ENCODE data around the gene GABRB2.

The GABRB2 gene

DNA sequence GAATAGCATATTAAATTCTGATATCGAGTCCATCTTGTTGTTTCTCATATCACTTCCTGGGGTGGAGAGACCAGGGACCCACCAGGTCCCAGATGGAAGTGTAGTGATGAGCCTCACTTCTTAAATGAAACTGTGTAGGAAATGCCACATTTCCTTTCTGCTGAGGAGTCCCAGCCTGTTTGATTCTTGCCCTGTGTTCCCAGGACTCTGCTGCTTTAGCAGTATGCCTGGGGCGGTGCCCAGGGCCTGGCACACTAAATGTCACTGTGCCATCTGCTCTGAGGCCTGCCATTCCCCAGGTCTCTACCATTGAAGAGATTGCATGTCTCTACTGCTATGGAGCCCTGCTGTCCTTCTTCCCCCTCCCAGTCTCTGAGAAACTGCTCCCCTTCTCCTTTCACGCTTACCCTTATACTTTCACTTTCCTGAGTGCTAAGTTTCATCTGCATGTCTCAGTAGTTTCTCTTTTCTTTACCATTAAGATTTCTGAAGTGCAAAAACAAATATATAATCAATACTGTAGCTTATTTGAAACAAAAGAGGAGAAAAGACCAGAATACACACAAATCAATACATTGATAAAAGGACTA is 260.4 kb downstream of the GABRB2 start:
- no peak overlapping the region for H3K4me3 Mint-ChIP-seq
- H3K9me3 Mint-ChIP-seq, result no peaks in the 10 kb centered on the region
- ATAC-seq (ENCODE audit: low read depth), result no peak
- no peaks in the 10 kb centered on the region for H3K27me3 Mint-ChIP-seq
- DNase-seq (ENCODE audit: low spot score in 2 of 2), result no peak
- H3K27ac Mint-ChIP-seq, result no peak overlapping the region
- H3K4me1 Mint-ChIP-seq, result peaks cover 4% of the 10 kb centered on the region
- H3K36me3 Mint-ChIP-seq, result no peaks in the 10 kb centered on the region

DNA sequence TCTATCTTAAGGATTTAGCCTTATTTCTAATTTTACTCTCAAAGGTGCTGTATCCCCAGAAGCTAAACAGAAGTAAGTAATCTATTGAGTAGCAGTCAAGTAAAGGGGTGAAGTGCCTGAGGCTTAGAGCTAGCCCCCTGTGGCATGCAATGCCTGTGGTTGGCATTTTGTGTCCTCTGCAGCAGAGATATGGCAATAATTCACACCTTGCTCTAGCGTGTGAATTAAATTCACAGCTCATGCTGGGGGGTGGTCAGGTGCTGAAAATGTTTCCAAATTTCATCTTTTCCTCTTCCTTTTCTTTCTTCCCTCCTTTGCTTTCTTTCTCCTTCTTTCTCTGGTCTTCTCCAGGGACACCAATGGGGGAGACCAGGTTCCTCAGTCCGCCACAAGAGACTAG is 262.1 kb downstream of the GABRB2 start:
- no peak overlapping the region for H3K27ac Mint-ChIP-seq
- H3K9me3 Mint-ChIP-seq, result peaks cover 1% of the 10 kb centered on the region
- peaks cover 4% of the 10 kb centered on the region for H3K4me1 Mint-ChIP-seq
- H3K36me3 Mint-ChIP-seq, result no peaks in the 10 kb centered on the region
- no peak for DNase-seq (ENCODE audit: low spot score in 2 of 2)
- no peaks in the 10 kb centered on the region for H3K27me3 Mint-ChIP-seq
- no peak for ATAC-seq (ENCODE audit: low read depth)
- H3K4me3 Mint-ChIP-seq, result no peak overlapping the region

DNA sequence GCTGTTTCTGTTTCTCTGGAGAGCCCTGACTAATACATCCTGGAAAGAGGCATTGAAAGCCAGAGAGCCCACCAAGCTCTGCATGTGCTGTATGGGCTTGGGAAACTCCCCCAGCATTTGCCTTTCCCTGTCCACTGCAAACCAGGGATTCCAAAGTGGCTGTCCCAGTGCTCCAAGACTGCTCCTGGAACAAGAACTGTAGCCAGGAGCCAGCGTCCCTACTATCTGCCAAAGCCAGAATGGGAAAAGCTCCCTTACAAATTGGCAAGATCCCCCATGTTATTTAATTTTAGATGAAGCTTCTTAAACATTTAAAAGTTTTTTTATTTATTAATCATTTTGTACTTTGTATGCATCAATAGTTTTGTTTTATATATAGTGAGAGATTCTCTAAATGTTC is 263.2 kb downstream of the GABRB2 start:
- Mint-ChIP-seq H3K27ac (no peak overlapping the region), H3K4me3 (no peak overlapping the region), H3K27me3 (no peaks in the 10 kb centered on the region), H3K36me3 (no peaks in the 10 kb centered on the region), H3K9me3 (peaks cover 1% of the 10 kb centered on the region), H3K4me1 (peaks cover 4% of the 10 kb centered on the region)
- ATAC-seq (ENCODE audit: low read depth) (no peak), DNase-seq (ENCODE audit: low spot score in 2 of 2) (no peak)

DNA sequence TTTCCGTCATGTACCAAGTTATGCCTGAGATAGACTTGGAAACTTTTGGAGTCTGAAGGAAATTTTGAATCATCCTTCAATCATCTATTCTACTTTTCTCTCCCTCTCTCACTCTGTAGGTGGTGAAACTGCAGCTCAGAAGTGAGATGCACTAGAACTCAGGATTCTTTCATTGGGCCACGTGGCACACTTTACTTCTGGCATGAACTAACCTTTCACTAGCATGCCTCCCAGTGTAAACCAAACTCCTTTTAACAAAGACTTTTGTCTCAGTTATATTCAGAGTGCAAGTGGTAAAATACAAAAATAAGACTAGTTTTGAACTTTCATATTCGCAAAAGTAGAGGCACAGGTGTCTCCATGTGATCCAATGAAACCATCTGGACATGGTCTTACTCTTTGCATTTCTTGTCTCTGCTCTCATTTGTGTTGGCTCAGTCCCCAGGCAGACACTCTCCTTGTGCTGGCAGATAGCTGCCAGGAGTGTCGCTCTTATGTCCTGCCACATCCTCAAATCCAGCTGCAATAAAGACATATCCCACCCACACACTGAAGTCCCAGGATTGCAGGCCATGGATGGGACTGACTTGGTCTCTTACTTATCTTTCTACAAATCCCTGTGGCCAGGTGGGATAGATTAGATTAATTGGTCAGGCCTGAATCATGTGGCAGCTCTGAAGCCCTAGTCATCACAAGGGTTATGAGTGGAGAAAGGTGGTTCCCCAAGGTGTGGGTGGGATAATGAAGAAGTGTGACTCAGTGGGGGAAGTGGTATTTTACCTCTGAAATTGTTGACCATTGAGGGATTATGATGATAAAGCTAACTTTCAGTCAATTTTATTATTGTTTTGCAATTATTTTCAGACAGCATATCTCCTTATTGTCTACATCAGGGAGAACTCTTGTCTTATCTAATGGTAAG is 267.5 kb downstream of the GABRB2 start:
- peaks cover 4% of the 10 kb centered on the region for H3K9me3 Mint-ChIP-seq
- no peaks in the 10 kb centered on the region for H3K4me1 Mint-ChIP-seq

DNA sequence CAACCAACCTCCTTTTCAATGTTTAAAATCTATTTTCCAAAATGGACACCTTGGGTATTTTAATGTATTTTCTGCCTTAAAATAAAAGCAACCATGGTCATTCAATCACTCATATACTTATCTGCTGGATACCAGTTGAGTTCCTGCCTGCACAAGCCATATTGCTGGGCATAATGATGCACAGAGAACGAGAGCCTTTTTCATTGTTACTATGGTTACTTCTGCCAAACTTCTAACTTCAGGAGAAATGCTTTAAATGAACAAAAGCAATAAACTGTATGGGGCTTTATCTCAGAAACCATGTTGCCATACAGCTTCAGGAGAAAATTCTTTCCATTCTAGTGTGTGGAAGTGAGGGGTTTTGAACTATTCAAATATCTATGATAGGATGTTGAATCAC is 269.5 kb downstream of the GABRB2 start:
- no peak for ATAC-seq (ENCODE audit: low read depth)

More for the DNA sequence above, 267.5 kb downstream of the GABRB2 start:
- H3K27me3 Mint-ChIP-seq, result no peaks in the 10 kb centered on the region
- DNase-seq (ENCODE audit: low spot score in 2 of 2) (no peak), ATAC-seq (ENCODE audit: low read depth) (no peak)
- no peak overlapping the region for H3K27ac Mint-ChIP-seq
- H3K36me3 Mint-ChIP-seq, result no peaks in the 10 kb centered on the region
- H3K4me3 Mint-ChIP-seq, result no peak overlapping the region

DNA sequence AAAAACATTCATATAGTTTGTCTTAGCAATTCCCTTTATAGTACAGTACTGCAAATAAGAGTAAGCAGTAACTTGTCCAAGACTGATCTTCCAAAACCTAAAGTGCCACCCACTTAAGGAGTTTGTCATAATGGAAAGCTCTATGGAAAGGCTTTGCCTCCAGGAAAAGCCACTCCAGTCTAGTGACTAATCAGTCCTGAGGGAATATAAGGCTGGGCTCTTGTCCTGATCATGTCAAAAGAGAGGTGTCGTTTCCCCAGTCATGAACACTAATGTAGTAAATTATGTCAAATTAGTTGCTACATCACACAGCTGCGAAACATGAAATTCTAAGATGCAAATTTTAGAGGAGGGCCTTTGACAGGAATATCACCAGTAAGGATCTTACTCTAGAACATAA is 271.6 kb downstream of the GABRB2 start:
- no peak for ATAC-seq (ENCODE audit: low read depth)
- peaks cover 3% of the 10 kb centered on the region for H3K9me3 Mint-ChIP-seq
- no peaks in the 10 kb centered on the region for H3K36me3 Mint-ChIP-seq
- no peak overlapping the region for H3K27ac Mint-ChIP-seq
- H3K27me3 Mint-ChIP-seq, result no peaks in the 10 kb centered on the region
- no peak overlapping the region for H3K4me3 Mint-ChIP-seq
- H3K4me1 Mint-ChIP-seq, result no peaks in the 10 kb centered on the region
- DNase-seq (ENCODE audit: low spot score in 2 of 2), result no peak

More for the DNA sequence above, 269.5 kb downstream of the GABRB2 start:
- Mint-ChIP-seq H3K27ac (no peak overlapping the region), H3K9me3 (peaks cover 4% of the 10 kb centered on the region), H3K36me3 (no peaks in the 10 kb centered on the region), H3K4me3 (no peak overlapping the region), H3K4me1 (no peaks in the 10 kb centered on the region), H3K27me3 (no peaks in the 10 kb centered on the region)
- no peak for DNase-seq (ENCODE audit: low spot score in 2 of 2)

DNA sequence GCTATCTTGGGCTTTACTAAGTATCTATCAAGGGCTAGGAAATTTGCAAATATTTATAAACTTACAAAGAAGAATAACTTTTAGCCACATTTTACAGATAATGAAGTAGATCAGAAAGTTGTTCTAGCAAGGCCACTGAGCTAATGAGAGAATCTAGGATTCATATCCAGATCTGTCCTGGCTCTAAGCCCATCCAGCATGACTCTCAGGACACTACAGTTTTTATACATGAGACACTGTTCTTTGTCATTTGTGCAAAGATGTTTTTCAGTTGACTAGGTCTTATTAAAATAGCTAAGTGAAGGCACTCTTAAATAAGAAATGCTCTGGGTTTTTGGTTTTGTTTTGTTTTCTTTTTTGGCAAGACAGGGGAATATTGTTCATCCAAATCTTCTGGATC is 273.1 kb downstream of the GABRB2 start:
- H3K9me3 Mint-ChIP-seq, result peaks cover 9% of the 10 kb centered on the region
- H3K36me3 Mint-ChIP-seq, result no peaks in the 10 kb centered on the region
- H3K4me1 Mint-ChIP-seq, result no peaks in the 10 kb centered on the region
- ATAC-seq (ENCODE audit: low read depth) (no peak), DNase-seq (ENCODE audit: low spot score in 2 of 2) (no peak)
- H3K27ac Mint-ChIP-seq, result no peak overlapping the region
- no peaks in the 10 kb centered on the region for H3K27me3 Mint-ChIP-seq
- no peak overlapping the region for H3K4me3 Mint-ChIP-seq

DNA sequence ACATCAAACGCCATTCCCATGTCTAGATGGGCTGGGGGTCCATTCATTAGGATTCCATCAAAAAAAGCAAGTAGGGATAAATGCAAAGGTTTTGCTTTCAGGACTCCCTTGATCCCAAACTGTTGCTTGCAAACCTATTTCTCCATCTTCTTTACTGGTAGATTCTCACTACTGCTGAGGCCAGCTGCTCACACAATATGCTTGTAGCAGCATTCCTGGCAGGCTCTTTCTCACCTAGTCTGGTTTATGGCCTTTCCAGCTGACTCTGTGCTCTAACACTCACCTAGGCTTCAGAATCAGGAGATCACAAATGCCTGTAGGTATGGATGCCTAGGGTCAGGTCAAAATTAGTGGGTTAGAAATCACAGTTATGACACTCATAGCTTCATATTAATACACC is 274.7 kb downstream of the GABRB2 start:
- DNase-seq (ENCODE audit: low spot score in 2 of 2), result no peak
- Mint-ChIP-seq H3K27me3 (no peaks in the 10 kb centered on the region), H3K27ac (no peak overlapping the region), H3K9me3 (peaks cover 8% of the 10 kb centered on the region), H3K4me3 (no peak overlapping the region), H3K4me1 (no peaks in the 10 kb centered on the region), H3K36me3 (no peaks in the 10 kb centered on the region)
- ATAC-seq (ENCODE audit: low read depth), result no peak

DNA sequence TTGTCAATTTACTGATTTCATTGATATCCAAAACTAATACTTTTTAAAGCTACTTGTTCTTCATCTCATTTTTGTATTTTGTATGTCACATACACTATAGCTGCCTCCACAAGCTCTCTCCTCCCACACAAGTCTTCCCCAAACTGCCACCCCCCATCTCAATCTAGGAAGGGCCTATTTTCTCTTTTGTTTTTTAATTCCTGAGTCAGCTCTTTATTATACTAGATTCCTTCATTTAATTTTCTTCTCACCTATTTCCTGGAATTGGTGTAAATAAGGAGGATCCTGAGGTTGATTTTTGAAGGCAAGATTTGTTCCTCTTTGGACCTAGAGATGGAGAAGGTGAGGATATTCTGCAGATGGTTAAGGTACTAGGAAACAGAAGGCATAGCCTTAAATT is 277.4 kb downstream of the GABRB2 start:
- no peak overlapping the region for H3K4me3 Mint-ChIP-seq
- peaks cover 13% of the 10 kb centered on the region for H3K9me3 Mint-ChIP-seq
- no peaks in the 10 kb centered on the region for H3K27me3 Mint-ChIP-seq
- ATAC-seq (ENCODE audit: low read depth) (no peak), DNase-seq (ENCODE audit: low spot score in 2 of 2) (no peak)
- no peaks in the 10 kb centered on the region for H3K4me1 Mint-ChIP-seq
- no peak overlapping the region for H3K27ac Mint-ChIP-seq
- no peaks in the 10 kb centered on the region for H3K36me3 Mint-ChIP-seq

DNA sequence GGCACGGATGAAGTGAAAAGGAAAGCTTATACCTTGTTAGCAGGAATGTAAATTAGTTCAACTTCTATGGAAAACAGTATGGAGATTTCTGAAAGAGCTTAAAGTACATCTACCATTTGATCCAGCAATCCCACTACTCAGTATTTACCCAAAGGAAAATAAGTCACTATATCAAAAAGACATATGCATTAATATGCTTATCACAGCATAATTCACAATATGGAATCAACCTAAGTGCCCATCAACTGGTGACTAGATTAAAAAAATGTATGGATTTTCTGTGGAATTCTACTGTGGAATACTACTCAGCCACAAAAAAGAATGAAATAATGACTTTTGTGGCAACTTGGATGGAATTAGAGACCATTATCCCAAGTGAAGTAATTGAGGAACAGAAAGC is 279.6 kb downstream of the GABRB2 start:
- DNase-seq (ENCODE audit: low spot score in 2 of 2) (no peak), ATAC-seq (ENCODE audit: low read depth) (no peak)
- no peaks in the 10 kb centered on the region for H3K27me3 Mint-ChIP-seq
- peaks cover 13% of the 10 kb centered on the region for H3K9me3 Mint-ChIP-seq
- H3K4me1 Mint-ChIP-seq, result no peaks in the 10 kb centered on the region
- no peak overlapping the region for H3K27ac Mint-ChIP-seq
- no peaks in the 10 kb centered on the region for H3K36me3 Mint-ChIP-seq
- no peak overlapping the region for H3K4me3 Mint-ChIP-seq

DNA sequence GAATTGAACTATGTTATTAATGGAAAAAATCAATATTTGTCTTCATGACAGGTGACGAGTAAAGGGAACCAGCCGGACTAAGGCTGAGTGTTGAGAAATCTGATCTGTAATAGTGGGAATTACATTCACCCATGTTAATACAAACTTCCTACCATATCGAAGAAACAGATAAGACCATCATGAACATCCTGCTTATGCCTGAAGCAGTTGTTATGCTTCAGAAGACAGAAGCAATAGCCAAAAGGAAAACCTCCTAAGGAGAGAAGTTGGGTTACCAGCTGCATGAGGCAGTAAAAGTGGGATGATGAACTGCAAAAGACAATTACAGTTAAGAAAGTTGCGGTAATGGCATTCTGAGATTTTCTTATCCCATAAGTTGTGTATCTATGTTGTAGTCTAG is 281.5 kb downstream of the GABRB2 start:
- ATAC-seq (ENCODE audit: low read depth), result no peak
- H3K9me3 Mint-ChIP-seq, result peaks cover 13% of the 10 kb centered on the region
- H3K36me3 Mint-ChIP-seq, result no peaks in the 10 kb centered on the region
- no peaks in the 10 kb centered on the region for H3K4me1 Mint-ChIP-seq
- no peaks in the 10 kb centered on the region for H3K27me3 Mint-ChIP-seq
- no peak overlapping the region for H3K27ac Mint-ChIP-seq
- no peak overlapping the region for H3K4me3 Mint-ChIP-seq
- DNase-seq (ENCODE audit: low spot score in 2 of 2), result no peak

DNA sequence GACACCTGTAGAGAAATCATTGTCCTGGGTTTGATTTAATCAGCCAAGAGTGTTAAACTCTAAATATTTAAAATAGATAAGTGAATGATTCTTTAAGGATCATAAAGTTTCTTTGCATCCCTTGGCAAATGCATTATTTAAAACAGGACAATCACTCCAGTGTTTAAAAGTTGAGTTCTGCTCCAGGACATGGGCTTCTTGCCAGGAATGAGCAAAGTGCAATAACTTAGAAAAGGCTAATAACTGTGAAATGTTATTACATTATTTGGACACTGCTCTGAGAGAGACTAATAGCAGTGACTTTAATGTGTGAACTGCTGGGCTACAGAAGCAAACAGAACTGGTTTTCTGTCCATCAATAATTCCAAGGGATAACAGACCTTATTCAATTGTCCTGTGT is 283.3 kb downstream of the GABRB2 start:
- H3K27me3 Mint-ChIP-seq, result no peaks in the 10 kb centered on the region
- no peak overlapping the region for H3K27ac Mint-ChIP-seq
- H3K36me3 Mint-ChIP-seq, result no peaks in the 10 kb centered on the region
- H3K4me1 Mint-ChIP-seq, result no peaks in the 10 kb centered on the region
- no peak for ATAC-seq (ENCODE audit: low read depth)
- DNase-seq (ENCODE audit: low spot score in 2 of 2), result no peak
- no peak overlapping the region for H3K4me3 Mint-ChIP-seq
- peaks cover 5% of the 10 kb centered on the region for H3K9me3 Mint-ChIP-seq

DNA sequence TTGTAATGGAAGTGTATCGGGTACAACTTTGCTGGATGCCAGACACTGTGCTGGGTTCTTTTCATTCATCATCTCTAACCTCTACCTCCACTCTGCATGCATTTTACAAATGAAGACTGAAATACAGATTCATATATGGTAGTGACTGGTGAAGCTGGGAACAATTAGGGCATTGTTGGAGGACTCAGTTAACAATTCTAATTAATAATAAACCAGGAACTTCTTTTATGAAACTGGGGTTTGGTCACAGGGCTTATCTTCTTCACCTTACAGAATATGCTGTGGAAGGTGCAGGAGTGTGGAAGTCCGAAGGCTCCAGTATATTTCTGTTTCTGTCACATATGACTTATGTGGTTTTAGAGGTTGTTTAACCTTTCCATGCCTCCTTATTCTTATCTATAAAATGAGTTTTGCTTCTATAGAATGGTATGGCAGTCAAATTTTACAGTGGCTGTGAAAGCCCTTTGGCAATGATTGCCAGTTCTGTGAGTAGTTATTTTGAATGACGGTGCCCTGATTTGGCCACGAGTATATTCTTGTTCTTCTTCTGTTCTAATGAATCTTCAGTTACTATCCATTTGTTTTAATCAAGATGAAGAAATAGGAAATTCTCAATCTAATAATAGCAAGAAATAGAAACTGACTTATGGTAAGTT is 284.7 kb downstream of the GABRB2 start:
- H3K36me3 Mint-ChIP-seq, result no peaks in the 10 kb centered on the region

DNA sequence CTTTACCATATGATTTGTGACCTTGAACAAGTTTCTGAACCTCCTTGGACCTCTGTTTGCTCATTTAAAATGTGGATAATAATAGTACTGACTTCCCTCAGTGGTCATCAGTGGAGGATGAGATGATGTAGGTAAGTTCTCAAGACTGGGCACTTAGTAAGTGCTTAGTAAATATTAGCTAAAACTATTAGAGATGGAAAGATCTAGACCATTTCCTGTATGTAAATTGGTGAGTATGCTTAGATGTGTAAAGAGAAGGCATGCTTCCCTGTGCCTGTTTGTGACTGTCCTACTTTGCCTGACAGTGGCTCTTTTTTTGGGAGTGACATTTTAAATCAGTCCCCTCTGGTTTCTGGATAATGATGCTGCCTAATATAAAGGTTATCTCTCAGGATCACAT is 288.1 kb downstream of the GABRB2 start:
- H3K27ac Mint-ChIP-seq, result no peak overlapping the region
- no peaks in the 10 kb centered on the region for H3K4me1 Mint-ChIP-seq
- no peak for DNase-seq (ENCODE audit: low spot score in 2 of 2)
- H3K4me3 Mint-ChIP-seq, result no peak overlapping the region
- H3K27me3 Mint-ChIP-seq, result no peaks in the 10 kb centered on the region
- H3K36me3 Mint-ChIP-seq, result no peaks in the 10 kb centered on the region
- ATAC-seq (ENCODE audit: low read depth), result no peak
- H3K9me3 Mint-ChIP-seq, result no peaks in the 10 kb centered on the region

More for the DNA sequence above, 284.7 kb downstream of the GABRB2 start:
- DNase-seq (ENCODE audit: low spot score in 2 of 2) (no peak), ATAC-seq (ENCODE audit: low read depth) (no peak)
- H3K27ac Mint-ChIP-seq, result no peak overlapping the region
- no peaks in the 10 kb centered on the region for H3K4me1 Mint-ChIP-seq
- H3K4me3 Mint-ChIP-seq, result no peak overlapping the region
- peaks cover 5% of the 10 kb centered on the region for H3K9me3 Mint-ChIP-seq
- no peaks in the 10 kb centered on the region for H3K27me3 Mint-ChIP-seq
